GM12878 (cell line): Measurements from ENCODE around the gene JAG2. TPM values are rescaled to one million over a fixed set of nuclear protein-coding genes. Genes with fewer than 3 reads are reported as not detected.

Source experiments
- ATAC-seq: fragments of 200-7000 bp; cut with Tn5 transposase; 3 replicates; pipeline ENCODE4 v1.9.1; 2020; ENCODE audit warnings: mild to moderate bottlenecking, moderate library complexity
- BruUV-seq: library from RNA; stranded (reverse); fragments of 400-500 nt; replicated peaks from 2 replicates; lab custom pipeline; 2021; lab: Mats Ljungman, UMichigan
- CTCF ChIA-PET: fragments of 300-600 bp; sonication (Branson Sonifier 250); formaldehyde crosslinking; extraction: SDS; loops from one replicate; lab custom pipeline; 2021; ENCODE audit warnings: inconsistent platforms; lab: Yijun Ruan, JAX
- POLR2A ChIA-PET: fragments of 350-600 bp; formaldehyde crosslinking; extraction: SDS; loops from one replicate; lab custom pipeline; 2021; ENCODE audit warnings: inconsistent platforms; lab: Charles Lee
- RAD21 ChIA-PET: fragments of 300-600 bp; sonication (Branson Sonifier 250); formaldehyde crosslinking; loops from one replicate; lab custom pipeline; 2023; ENCODE audit warnings: antibody characterized with exemption; ENCODE audit not compliant: unreplicated experiment; lab: Charles Lee
- SMC1A ChIA-PET: fragments of 300-600 bp; sonication (Branson Sonifier 250); formaldehyde crosslinking; loops from one replicate; lab custom pipeline; 2023; ENCODE audit not compliant: unreplicated experiment, uncharacterized antibody; lab: Charles Lee
- DNase-seq: peaks from one replicate; pipeline ENCODE4 v3.0.0-alpha.2; 2011; ENCODE audit warnings: low read depth, low spot score
- FAIRE-seq: peaks from 3 replicates; lab custom pipeline; 2011; peaks lifted over from hg19 to GRCh38; lab: Jason Lieb, UNC
- H2AFZ ChIP-seq: 2 replicates; pipeline ENCODE4 v1.6.0; 2011; ENCODE audit warnings: low read depth, low read length, control low read depth; ENCODE audit not compliant: control insufficient read depth
- H3K27ac ChIP-seq: 2 replicates; pipeline ENCODE4 v1.5.1; 2011; ENCODE audit warnings: control low read depth; ENCODE audit not compliant: control insufficient read depth, insufficient read depth
- H3K27me3 ChIP-seq, 2 experiments: replicated peaks in 1 of 2; 2 replicates each; pipeline versions ENCODE4 v1.6.0 to v1.6.1; 2011; ENCODE audit warnings: low read length in 1 of 2; ENCODE audit not compliant: control insufficient read depth in 2 of 2, insufficient read depth in 2 of 2
- H3K36me3 ChIP-seq, 2 experiments: 2 replicates each; pipeline ENCODE4 v1.5.1; 2011; ENCODE audit warnings: low read length in 1 of 2; ENCODE audit not compliant: control insufficient read depth in 2 of 2, insufficient read depth in 2 of 2
- H3K4me1 ChIP-seq: 2 replicates; pipeline ENCODE4 v1.6.1; 2011; ENCODE audit warnings: mild to moderate bottlenecking, low read length, moderate library complexity, mixed read lengths; ENCODE audit not compliant: control insufficient read depth, insufficient read depth
- H3K4me2 ChIP-seq: 2 replicates; pipeline ENCODE4 v1.6.0; 2011; ENCODE audit warnings: control low read depth; ENCODE audit not compliant: control insufficient read depth, insufficient read depth
- H3K4me3 ChIP-seq: fragments of 200-600 bp; sonication (generic); 2 replicates; pipeline ENCODE4 v1.5.1; 2016
- H3K79me2 ChIP-seq: 2 replicates; pipeline ENCODE4 v1.6.0; 2011; ENCODE audit warnings: low read length; ENCODE audit not compliant: control insufficient read depth, insufficient read depth
- H3K9ac ChIP-seq: 2 replicates; pipeline ENCODE4 v1.8.0; 2011; ENCODE audit warnings: low read length, control low read depth, mixed read lengths; ENCODE audit not compliant: control insufficient read depth, insufficient read depth
- H3K9me3 ChIP-seq: replicated peaks from 3 replicates; pipeline ENCODE4 v1.5.1; 2011; ENCODE audit warnings: mild to moderate bottlenecking, low read length; ENCODE audit not compliant: control insufficient read depth, insufficient read depth
- H4K20me1 ChIP-seq: 2 replicates; pipeline ENCODE4 v1.6.0; 2011; ENCODE audit not compliant: control insufficient read depth, insufficient read depth
- CHD2 ChIP-seq: IDR thresholded peaks from 2 replicates; pipeline ENCODE4 v1.6.1; 2011; ENCODE audit warnings: low read depth, low read length, improper control_type of control experiment, borderline replicate concordance
- IKZF1 ChIP-seq: fragments of 450-650 bp; conservative IDR thresholded peaks from 2 replicates; pipeline ENCODE4 v1.6.1; 2017; ENCODE audit warnings: antibody characterized with exemption, mild to moderate bottlenecking
- LARP7 ChIP-seq: fragments of 450-650 bp; IDR thresholded peaks from 2 replicates; pipeline ENCODE4 v1.6.1; 2017; ENCODE audit warnings: mild to moderate bottlenecking
- MEF2B ChIP-seq: fragments of 450-650 bp; IDR thresholded peaks from 2 replicates; pipeline ENCODE4 v1.6.1; 2018; ENCODE audit warnings: mild to moderate bottlenecking, moderate library complexity; ENCODE audit not compliant: partially characterized antibody, poor library complexity, severe bottlenecking
- MYB ChIP-seq: fragments of 150-350 bp; IDR thresholded peaks from 2 replicates; pipeline ENCODE4 v1.6.1; 2014; ENCODE audit warnings: mild to moderate bottlenecking, low read depth, low read length, borderline replicate concordance
- NR2C1 ChIP-seq: fragments of 450-650 bp; IDR thresholded peaks from 2 replicates; pipeline ENCODE4 v1.6.1; 2017; ENCODE audit warnings: antibody characterized with exemption, mild to moderate bottlenecking, moderate library complexity
- NR2F1 ChIP-seq: fragments of 450-650 bp; conservative IDR thresholded peaks from 2 replicates; pipeline ENCODE4 v1.6.1; 2017; ENCODE audit warnings: mild to moderate bottlenecking
- RAD51 ChIP-seq: fragments of 450-650 bp; IDR thresholded peaks from 2 replicates; pipeline ENCODE4 v1.6.1; 2016; ENCODE audit warnings: moderate library complexity, mild to moderate bottlenecking, inconsistent platforms
- TBL1XR1 ChIP-seq: IDR thresholded peaks from 2 replicates; pipeline ENCODE4 v1.6.1; 2012; ENCODE audit warnings: low read depth, low read length, improper control_type of control experiment
- TCF7 ChIP-seq: IDR thresholded peaks from 2 replicates; pipeline ENCODE4 v1.6.1; 2014; ENCODE audit warnings: antibody characterized with exemption, borderline replicate concordance
- WGBS: methylation state at CpG from one replicate; pipeline ENCODE4 v1.1.6; 2016; ENCODE audit warnings: low lambda C conversion rate; ENCODE audit not compliant: insufficient replicate concordance, insufficient coverage; ENCODE audit errors: missing lambda C conversion rate; 5-methylcytosine and 5-hydroxymethylcytosine counted together
- in situ Hi-C: fragments of 300-500 bp; cut with MboI; formaldehyde crosslinking; loops from 9 replicates; pipeline ENCODE4 v1.14.3; 2018; ENCODE audit warnings: mixed read lengths
- intact Hi-C: fragments of 100-400 bp; cut with micrococcal nuclease; formaldehyde crosslinking; loops from one replicate; pipeline ENCODE4 v1.14.2; 2022; ENCODE audit not compliant: unreplicated experiment
- polyA plus RNA-seq, 11 experiments: library from polyadenylated mRNA; depleted of rRNA in 4 of 11; unstranded in 6 of 11; stranded (reverse) in 5 of 11; fragments of >200 nt; fragmentation: Nextera tagmentation in 4 of 11; fragmentation: Illumina TruSeq in 1 of 11; extraction: Ambion mirVana in 4 of 11; extraction: Trizol in 1 of 11; gene quantifications; 1 replicate in 1 of 11; 2 replicates in 10 of 11; pipeline versions ENCODE4 v1.2.1 to v1.2.3, GENCODE V29; 2011 to 2016; ENCODE audit warnings: inconsistent platforms in 2 of 11, missing spikeins in 2 of 11, low read depth in 1 of 11
- total RNA-seq, 4 experiments: library from RNA; depleted of rRNA in 3 of 4; stranded (reverse); fragments of >200 nt in 3 of 4; fragmentation: Illumina TruSeq in 1 of 4; extraction: Trizol in 1 of 4; gene quantifications; 2 replicates each; pipeline versions ENCODE4 v1.2.1 to v1.2.3, GENCODE V29; 2013 to 2021
- TF ChIP-seq, protein P1 (sequence below): fragments of 450-650 bp; IDR thresholded peaks from 2 replicates; pipeline ENCODE4 v1.6.1; 2018; ENCODE audit warnings: mild to moderate bottlenecking, low read depth, moderate library complexity; ENCODE audit not compliant: partially characterized antibody
- TF ChIP-seq, protein P2 (sequence below): IDR thresholded peaks from 2 replicates; pipeline ENCODE4 v1.6.1; 2011; ENCODE audit warnings: borderline replicate concordance, low read depth, mild to moderate bottlenecking, moderate library complexity, mixed read lengths, low read length; ENCODE audit not compliant: insufficient read depth; ENCODE audit errors: extremely low read length
- TF ChIP-seq, protein P3 (sequence below): fragments of 450-650 bp; IDR thresholded peaks from 2 replicates; pipeline ENCODE4 v1.6.1; 2017; ENCODE audit warnings: antibody characterized with exemption, mild to moderate bottlenecking, moderate library complexity

The JAG2 gene
- total and polyA plus RNA-seq, 10 of the 15 experiments (the other 5 are each of a cell fraction or from before 2014, with no cell fraction given): 0.04 to 0.14 (median 0.06) TPM; not detected in 5

DNA sequence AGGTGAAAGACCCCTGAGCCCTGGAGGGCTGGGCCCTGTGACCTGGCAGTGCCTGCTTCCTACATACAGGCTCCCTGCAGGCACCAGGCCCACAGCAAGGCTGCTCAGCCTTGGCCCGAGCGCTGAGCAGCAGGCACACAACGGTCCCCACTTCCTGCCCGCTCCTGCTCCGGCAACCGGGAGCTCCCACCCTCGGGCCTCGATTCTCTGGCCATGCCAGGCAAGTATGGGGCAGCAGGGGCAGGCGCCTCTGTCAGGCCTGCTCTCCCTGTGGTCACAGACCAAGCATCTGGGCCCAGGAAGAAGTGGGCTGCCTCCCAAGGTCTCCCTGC, 43.1 kb upstream of the JAG2 start (continued):
- TF ChIP-seq, protein P1, sequence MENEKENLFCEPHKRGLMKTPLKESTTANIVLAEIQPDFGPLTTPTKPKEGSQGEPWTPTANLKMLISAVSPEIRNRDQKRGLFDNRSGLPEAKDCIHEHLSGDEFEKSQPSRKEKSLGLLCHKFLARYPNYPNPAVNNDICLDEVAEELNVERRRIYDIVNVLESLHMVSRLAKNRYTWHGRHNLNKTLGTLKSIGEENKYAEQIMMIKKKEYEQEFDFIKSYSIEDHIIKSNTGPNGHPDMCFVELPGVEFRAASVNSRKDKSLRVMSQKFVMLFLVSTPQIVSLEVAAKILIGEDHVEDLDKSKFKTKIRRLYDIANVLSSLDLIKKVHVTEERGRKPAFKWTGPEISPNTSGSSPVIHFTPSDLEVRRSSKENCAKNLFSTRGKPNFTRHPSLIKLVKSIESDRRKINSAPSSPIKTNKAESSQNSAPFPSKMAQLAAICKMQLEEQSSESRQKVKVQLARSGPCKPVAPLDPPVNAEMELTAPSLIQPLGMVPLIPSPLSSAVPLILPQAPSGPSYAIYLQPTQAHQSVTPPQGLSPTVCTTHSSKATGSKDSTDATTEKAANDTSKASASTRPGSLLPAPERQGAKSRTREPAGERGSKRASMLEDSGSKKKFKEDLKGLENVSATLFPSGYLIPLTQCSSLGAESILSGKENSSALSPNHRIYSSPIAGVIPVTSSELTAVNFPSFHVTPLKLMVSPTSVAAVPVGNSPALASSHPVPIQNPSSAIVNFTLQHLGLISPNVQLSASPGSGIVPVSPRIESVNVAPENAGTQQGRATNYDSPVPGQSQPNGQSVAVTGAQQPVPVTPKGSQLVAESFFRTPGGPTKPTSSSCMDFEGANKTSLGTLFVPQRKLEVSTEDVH: no peak

DNA sequence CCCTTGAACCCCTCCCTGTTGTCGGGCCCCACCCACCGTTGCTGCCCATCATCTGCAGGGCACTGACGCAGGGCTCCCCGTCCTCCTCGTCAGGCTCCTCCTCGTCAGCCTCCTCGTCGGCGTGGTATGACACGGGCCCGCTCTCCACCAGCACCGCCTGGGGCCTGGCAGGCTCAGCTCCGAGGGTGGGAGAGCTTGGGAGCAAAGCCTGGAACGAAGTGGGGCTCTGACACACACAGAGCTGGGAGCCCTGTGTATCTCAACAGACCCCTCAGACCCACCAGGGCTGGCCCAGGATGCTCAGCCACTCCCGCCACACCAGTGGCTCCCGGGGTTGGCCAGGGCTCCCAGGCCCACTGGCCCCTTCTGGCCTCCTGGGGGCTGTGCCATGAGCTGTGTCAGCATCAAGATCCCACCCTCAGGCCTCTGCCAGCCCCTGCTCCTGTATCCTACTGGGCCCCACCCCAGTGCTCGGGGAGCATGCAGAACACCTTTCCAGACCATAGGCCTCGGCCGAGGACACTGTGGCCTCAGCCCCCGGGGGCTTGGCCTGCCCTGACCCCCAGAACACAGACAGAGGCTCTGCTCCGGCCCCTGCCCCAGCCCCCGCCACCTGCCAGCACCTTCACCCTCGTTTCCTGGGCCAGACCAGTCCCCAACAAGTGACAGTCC, 42.6 kb upstream of the JAG2 start:
- no peaks in the 10 kb centered on the region for H3K27me3 ChIP-seq
- WGBS: 81% methylated on average over 23 of the region's 23 CpGs
- ChIA-PET SMC1A (no interaction called here), RAD21 (no interaction called here)
- in situ Hi-C loops: no loop called here
- no peaks in the 10 kb centered on the region for H3K4me1 ChIP-seq
- no peak overlapping the region for H2AFZ ChIP-seq
- TF ChIP-seq CHD2: no peak
- TF ChIP-seq, protein P2, sequence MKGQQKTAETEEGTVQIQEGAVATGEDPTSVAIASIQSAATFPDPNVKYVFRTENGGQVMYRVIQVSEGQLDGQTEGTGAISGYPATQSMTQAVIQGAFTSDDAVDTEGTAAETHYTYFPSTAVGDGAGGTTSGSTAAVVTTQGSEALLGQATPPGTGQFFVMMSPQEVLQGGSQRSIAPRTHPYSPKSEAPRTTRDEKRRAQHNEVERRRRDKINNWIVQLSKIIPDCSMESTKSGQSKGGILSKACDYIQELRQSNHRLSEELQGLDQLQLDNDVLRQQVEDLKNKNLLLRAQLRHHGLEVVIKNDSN: no peak
- no peak for TF ChIP-seq MEF2B
- TF ChIP-seq MYB: no peak
- TF ChIP-seq, protein P3, sequence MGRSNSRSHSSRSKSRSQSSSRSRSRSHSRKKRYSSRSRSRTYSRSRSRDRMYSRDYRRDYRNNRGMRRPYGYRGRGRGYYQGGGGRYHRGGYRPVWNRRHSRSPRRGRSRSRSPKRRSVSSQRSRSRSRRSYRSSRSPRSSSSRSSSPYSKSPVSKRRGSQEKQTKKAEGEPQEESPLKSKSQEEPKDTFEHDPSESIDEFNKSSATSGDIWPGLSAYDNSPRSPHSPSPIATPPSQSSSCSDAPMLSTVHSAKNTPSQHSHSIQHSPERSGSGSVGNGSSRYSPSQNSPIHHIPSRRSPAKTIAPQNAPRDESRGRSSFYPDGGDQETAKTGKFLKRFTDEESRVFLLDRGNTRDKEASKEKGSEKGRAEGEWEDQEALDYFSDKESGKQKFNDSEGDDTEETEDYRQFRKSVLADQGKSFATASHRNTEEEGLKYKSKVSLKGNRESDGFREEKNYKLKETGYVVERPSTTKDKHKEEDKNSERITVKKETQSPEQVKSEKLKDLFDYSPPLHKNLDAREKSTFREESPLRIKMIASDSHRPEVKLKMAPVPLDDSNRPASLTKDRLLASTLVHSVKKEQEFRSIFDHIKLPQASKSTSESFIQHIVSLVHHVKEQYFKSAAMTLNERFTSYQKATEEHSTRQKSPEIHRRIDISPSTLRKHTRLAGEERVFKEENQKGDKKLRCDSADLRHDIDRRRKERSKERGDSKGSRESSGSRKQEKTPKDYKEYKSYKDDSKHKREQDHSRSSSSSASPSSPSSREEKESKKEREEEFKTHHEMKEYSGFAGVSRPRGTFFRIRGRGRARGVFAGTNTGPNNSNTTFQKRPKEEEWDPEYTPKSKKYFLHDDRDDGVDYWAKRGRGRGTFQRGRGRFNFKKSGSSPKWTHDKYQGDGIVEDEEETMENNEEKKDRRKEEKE: no peak
- no peak for TF ChIP-seq NR2C1
- no peak for TF ChIP-seq TCF7
- no peak for TF ChIP-seq RAD51
- no peak for TF ChIP-seq TBL1XR1
- TF ChIP-seq IKZF1: no peak
- TF ChIP-seq NR2F1: no peak
- TF ChIP-seq LARP7: no peak
- TF ChIP-seq, all 136 proteins: peak for 0
- Histone ChIP-seq H3K27ac (no peak overlapping the region), H3K9me3 (no peaks in the 10 kb centered on the region), H3K36me3 (peaks cover 0 to 10% of the 10 kb centered on the region in 2 experiments; a peak in 2 of 4 replicates), H4K20me1 (no peaks in the 10 kb centered on the region), H3K4me3 (no peak overlapping the region), H3K9ac (no peak overlapping the region), H3K79me2 (no peaks in the 10 kb centered on the region), H3K4me2 (no peak overlapping the region)
- ChIA-PET POLR2A (no interaction called here), CTCF (no interaction called here)
- intact Hi-C loops: no loop called here
- DNase-seq: no peak
- FAIRE-seq: no peak
- ATAC-seq: no peak
- BruUV-seq: no TSS peak
